T-helper 1 cell treated with Interleukin-12 subunit alpha and Interleukin-12 subunit beta and Interleukin-4 antibody, amounts not matched to agents 30 ng/mL and 1 ng/mL, for 36 hours (primary cell): ENCODE measurements around the gene ZNF740. TPM values are rescaled to one million over a fixed set of nuclear protein-coding genes. Genes with fewer than 3 reads are reported as not detected.

ENCODE experiments used
- intact Hi-C: fragments of 100-400 bp; cut with micrococcal nuclease; formaldehyde crosslinking; loops from one replicate; pipeline ENCODE4 v1.15.1; 2024
- total RNA-seq: library from RNA; stranded (reverse); gene quantifications from 2 replicates; pipeline ENCODE4 v1.2.3, GENCODE V29; 2022

The ZNF740 gene
- total RNA-seq, 1 donor from 2014 or later = 51.7 TPM

- intact Hi-C loops = no loop called here
Measured at GRCh38 chr12:53193985-53194716, 13.6 kb downstream of the ZNF740 start.

- intact Hi-C loops = no loop called here
Measured at GRCh38 chr12:53194973-53195372, 14.5 kb downstream of the ZNF740 start.

GRCh38 chr12:53195516-53196420 lies 15.2 kb downstream of the ZNF740 start:
- intact Hi-C loops = no loop called here

GRCh38 chr12:53196486-53196885 lies 16.0 kb downstream of the ZNF740 start:
- intact Hi-C loops = no loop called here

- intact Hi-C loops = no loop called here
Measured at GRCh38 chr12:53197011-53197640, 16.6 kb downstream of the ZNF740 start.

- intact Hi-C loops = loop anchor here (1.0 kb wide), 3 partner anchors 8 to 39 kb away; partner anchors contain the start of genes CSAD and ZNF740
Measured at GRCh38 chr12:53198486-53199110, 18.1 kb downstream of the ZNF740 start.

GRCh38 chr12:53199700-53200099 lies 19.2 kb downstream of the ZNF740 start:
- intact Hi-C loops = loop anchor here (2.0 to 10.0 kb wide), 2 partner anchors 19 to 475 kb away; partner anchors contain the start of gene ATP5MC2

GRCh38 chr12:53200107-53200457 lies 19.6 kb downstream of the ZNF740 start:
- intact Hi-C loops = loop anchor here (2.0 to 10.0 kb wide), 2 partner anchors 19 to 475 kb away; partner anchors contain the start of gene ATP5MC2

GRCh38 chr12:53200458-53201176 lies 20.1 kb downstream of the ZNF740 start:
- intact Hi-C loops = loop anchor here (2.0 to 10.0 kb wide), 2 partner anchors 18 to 474 kb away; partner anchors contain the start of gene ATP5MC2

- intact Hi-C loops = loop anchor here (2.0 to 10.0 kb wide), 2 partner anchors 18 to 474 kb away; partner anchors contain the start of gene ATP5MC2
Measured at GRCh38 chr12:53201177-53201541, 20.6 kb downstream of the ZNF740 start.

- intact Hi-C loops = loop anchor here (2.0 to 10.0 kb wide), 2 partner anchors 17 to 473 kb away; partner anchors contain the start of gene ATP5MC2
Measured at GRCh38 chr12:53201639-53202038, 21.1 kb downstream of the ZNF740 start.

GRCh38 chr12:53202316-53202715 lies 21.8 kb downstream of the ZNF740 start:
- intact Hi-C loops = loop anchor here (10.0 kb wide), 1 partner anchor 472 kb away; the partner anchor contains the start of gene ATP5MC2

- intact Hi-C loops = loop anchor here (10.0 kb wide), 1 partner anchor 470 kb away; the partner anchor contains the start of gene ATP5MC2
Measured at GRCh38 chr12:53204351-53204750, 23.8 kb downstream of the ZNF740 start.

- intact Hi-C loops = loop anchor here (1.0 to 10.0 kb wide), 4 partner anchors 8 to 469 kb away; partner anchors contain the start of genes ATP5MC2, CSAD, PCBP2 and ZNF740
Measured at GRCh38 chr12:53205747-53206419, 25.4 kb downstream of the ZNF740 start.

- intact Hi-C loops = loop anchor here (5.0 to 10.0 kb wide), 2 partner anchors 245 to 468 kb away; partner anchors contain the start of genes ATP5MC2 and PCBP2
Measured at GRCh38 chr12:53207042-53207441, 26.5 kb downstream of the ZNF740 start, which contains the start of gene ITGB7. Gene ITGB7, minus strand, starts transcription at chr12:53207251. Its CDS starts 6,808 bp downstream, at chr12:53200443.

GRCh38 chr12:53208435-53208834 lies 27.9 kb downstream of the ZNF740 start:
- intact Hi-C loops = loop anchor here (2.0 to 10.0 kb wide), 3 partner anchors 50 to 466 kb away; partner anchors contain the start of genes ATP5MC2 and PCBP2

GRCh38 chr12:53208877-53209463 lies 28.4 kb downstream of the ZNF740 start:
- intact Hi-C loops = loop anchor here (1.0 to 10.0 kb wide), 5 partner anchors 11 to 466 kb away; partner anchors contain the start of genes ATP5MC2 and PCBP2

GRCh38 chr12:53210843-53211242 lies 30.3 kb downstream of the ZNF740 start:
- intact Hi-C loops = no loop called here
